Osteoblast (primary cell): ENCODE data around the gene ZNF296. TPM values are rescaled to one million over a fixed set of nuclear protein-coding genes. Genes with fewer than 3 reads are reported as not detected.

Experiments
- DNase-seq: peaks from one replicate; pipeline ENCODE4 v3.0.0; 2011; ENCODE audit warnings: low spot score, mixed read lengths; ENCODE audit not compliant: insufficient read length; ENCODE audit errors: missing footprints
- H2AFZ ChIP-seq: 2 replicates; pipeline ENCODE4 v1.6.0; 2011; ENCODE audit warnings: mild to moderate bottlenecking, low read length
- H3K27ac ChIP-seq: 2 replicates; pipeline ENCODE4 v1.5.1; 2011; ENCODE audit warnings: mild to moderate bottlenecking, low read depth, low read length, moderate library complexity
- H3K27me3 ChIP-seq: 2 replicates; pipeline ENCODE4 v1.6.0; 2012; ENCODE audit warnings: mild to moderate bottlenecking, control low read depth, inconsistent platforms, low read length, moderate library complexity; ENCODE audit not compliant: insufficient read depth
- H3K36me3 ChIP-seq: 2 replicates; pipeline ENCODE4 v1.5.1; 2011; ENCODE audit warnings: mild to moderate bottlenecking, low read length, control low read depth, moderate library complexity; ENCODE audit not compliant: insufficient read depth
- H3K4me1 ChIP-seq: 2 replicates; pipeline ENCODE4 v1.5.1; 2011; ENCODE audit warnings: mild to moderate bottlenecking, low read length, control low read depth, moderate library complexity; ENCODE audit not compliant: insufficient read depth
- H3K4me2 ChIP-seq: 2 replicates; pipeline ENCODE4 v1.6.0; 2011; ENCODE audit warnings: mild to moderate bottlenecking, low read length; ENCODE audit not compliant: insufficient read depth
- H3K4me3 ChIP-seq: fragments of 200-600 bp; sonication (generic); 3 replicates; pipeline ENCODE4 v1.5.1; 2012; ENCODE audit warnings: mild to moderate bottlenecking, low read length, inconsistent platforms; ENCODE audit not compliant: insufficient read depth
- H3K79me2 ChIP-seq: 2 replicates; pipeline ENCODE4 v1.6.0; 2012; ENCODE audit warnings: mild to moderate bottlenecking, low read length, control low read depth, inconsistent platforms; ENCODE audit not compliant: insufficient read depth
- H3K9me3 ChIP-seq: 2 replicates; pipeline ENCODE4 v1.5.1; 2011; ENCODE audit warnings: low read depth, low read length, control low read depth
- H4K20me1 ChIP-seq: 2 replicates; pipeline ENCODE4 v1.6.0; 2012; ENCODE audit warnings: mild to moderate bottlenecking, low read length, control low read depth; ENCODE audit not compliant: insufficient read depth
- small RNA-seq: library from RNA; depleted of rRNA; stranded (forward); fragments of <200 nt; gene quantifications from one replicate; pipeline ENCODE3, GENCODE V24; 2012
- total RNA-seq: library from RNA; depleted of rRNA; stranded (reverse); fragments of >200 nt; gene quantifications from 2 replicates; pipeline ENCODE4 v1.2.3, GENCODE V29; 2012
- TF ChIP-seq, protein P1 (sequence below): IDR thresholded peaks from 2 replicates; pipeline ENCODE4 v1.5.1; 2011; ENCODE audit warnings: mild to moderate bottlenecking, low read depth, low read length, moderate library complexity; ENCODE audit errors: extremely low read depth

The ZNF296 gene
- total RNA-seq, 1 donor, result not detected

DNA sequence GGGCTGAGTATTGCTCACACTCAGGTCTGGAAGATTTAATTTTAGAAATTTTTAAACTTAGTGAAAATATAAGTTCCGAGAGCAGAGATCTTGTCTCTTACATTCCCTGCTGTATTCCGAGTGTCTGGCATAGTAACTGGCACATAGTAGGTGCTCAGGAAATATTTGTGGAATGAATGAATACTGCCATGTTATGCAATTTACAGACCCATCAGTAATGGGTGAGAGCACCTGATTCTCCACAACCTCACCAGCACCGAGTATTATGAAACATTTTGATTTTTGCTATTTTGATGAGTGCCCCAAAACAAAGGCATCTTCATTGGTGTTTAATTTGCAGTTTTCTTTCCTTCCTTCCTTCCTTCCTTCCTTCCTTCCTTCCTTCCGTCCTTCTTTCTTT is 53.2 kb downstream of the ZNF296 start:
- Histone ChIP-seq H3K4me2 (no peak overlapping the region), H3K9me3 (no peaks in the 10 kb centered on the region)

DNA sequence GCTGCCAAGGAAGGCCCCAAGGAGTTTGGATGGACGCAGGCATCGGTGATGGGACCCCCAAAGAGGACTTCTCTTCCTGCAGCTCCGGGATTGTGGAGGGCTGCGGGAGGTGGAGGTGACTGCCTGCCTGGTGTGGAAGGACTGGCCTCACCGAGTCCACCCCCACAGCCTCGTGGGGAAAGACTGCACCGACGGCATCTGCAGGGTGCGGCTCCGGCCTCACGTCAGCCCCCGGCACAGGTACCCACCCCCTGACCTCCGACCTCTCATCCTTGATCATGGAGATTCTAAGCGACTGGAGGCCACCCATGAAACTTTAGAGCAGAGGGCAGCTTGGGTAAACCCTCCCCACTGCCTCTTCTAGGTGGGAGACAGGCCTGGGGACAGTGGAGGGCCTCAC is 54.3 kb downstream of the ZNF296 start:
- H3K27ac ChIP-seq, result no peak overlapping the region
- H3K4me3 ChIP-seq, result no peak overlapping the region
- H2AFZ ChIP-seq, result no peak overlapping the region
- peaks cover 3% of the 10 kb centered on the region for H3K4me1 ChIP-seq
- H3K9me3 ChIP-seq, result no peaks in the 10 kb centered on the region
- no peaks in the 10 kb centered on the region for H3K79me2 ChIP-seq
- no peak overlapping the region for H3K4me2 ChIP-seq
- no peaks in the 10 kb centered on the region for H3K27me3 ChIP-seq
- no peaks in the 10 kb centered on the region for H4K20me1 ChIP-seq
- peaks cover 9% of the 10 kb centered on the region for H3K36me3 ChIP-seq
- DNase-seq, result peak; percentile 4
- TF ChIP-seq, protein P1, sequence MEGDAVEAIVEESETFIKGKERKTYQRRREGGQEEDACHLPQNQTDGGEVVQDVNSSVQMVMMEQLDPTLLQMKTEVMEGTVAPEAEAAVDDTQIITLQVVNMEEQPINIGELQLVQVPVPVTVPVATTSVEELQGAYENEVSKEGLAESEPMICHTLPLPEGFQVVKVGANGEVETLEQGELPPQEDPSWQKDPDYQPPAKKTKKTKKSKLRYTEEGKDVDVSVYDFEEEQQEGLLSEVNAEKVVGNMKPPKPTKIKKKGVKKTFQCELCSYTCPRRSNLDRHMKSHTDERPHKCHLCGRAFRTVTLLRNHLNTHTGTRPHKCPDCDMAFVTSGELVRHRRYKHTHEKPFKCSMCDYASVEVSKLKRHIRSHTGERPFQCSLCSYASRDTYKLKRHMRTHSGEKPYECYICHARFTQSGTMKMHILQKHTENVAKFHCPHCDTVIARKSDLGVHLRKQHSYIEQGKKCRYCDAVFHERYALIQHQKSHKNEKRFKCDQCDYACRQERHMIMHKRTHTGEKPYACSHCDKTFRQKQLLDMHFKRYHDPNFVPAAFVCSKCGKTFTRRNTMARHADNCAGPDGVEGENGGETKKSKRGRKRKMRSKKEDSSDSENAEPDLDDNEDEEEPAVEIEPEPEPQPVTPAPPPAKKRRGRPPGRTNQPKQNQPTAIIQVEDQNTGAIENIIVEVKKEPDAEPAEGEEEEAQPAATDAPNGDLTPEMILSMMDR, result no peak

More for the DNA sequence above, 53.2 kb downstream of the ZNF296 start:
- Histone ChIP-seq H3K27me3 (no peaks in the 10 kb centered on the region), H4K20me1 (no peaks in the 10 kb centered on the region), H3K27ac (no peak overlapping the region), H3K79me2 (no peaks in the 10 kb centered on the region), H2AFZ (no peak overlapping the region), H3K4me1 (no peaks in the 10 kb centered on the region), H3K36me3 (peaks cover 19% of the 10 kb centered on the region), H3K4me3 (no peak overlapping the region)
- peak; percentile 15 for DNase-seq
- TF ChIP-seq, protein P1, result no peak

Small RNA genes within 50 kb of the gene (small RNA-seq; reads per million reads assigned to genes)
- not detected for gene RNU6-611P

Other genes with a start within 250 kb of the ZNF296 start
- 38.9 and 46.0 TPM in 2 replicates for gene NECTIN2, start 230.2 kb downstream of the ZNF296 start, total RNA-seq
- gene TOMM40, start 185.2 kb downstream of the ZNF296 start, total RNA-seq, result 28.3 and 31.8 TPM in 2 replicates
- gene APOE, start 170.7 kb downstream of the ZNF296 start, total RNA-seq, result 44.5 and 46.6 TPM in 2 replicates
- gene APOC1, start 161.9 kb downstream of the ZNF296 start, total RNA-seq, result 1.2 and 1.4 TPM in 2 replicates
- not detected in 2 replicates for gene APOC4, start 134.2 kb downstream of the ZNF296 start, total RNA-seq
- gene APOC2, start 130.4 kb downstream of the ZNF296 start, total RNA-seq, result not detected in 2 replicates
- gene CLPTM1, start 121.1 kb downstream of the ZNF296 start, total RNA-seq, result 45.2 and 61.3 TPM in 2 replicates
- gene RELB, start 75.0 kb downstream of the ZNF296 start, total RNA-seq, result 8.5 and 9.8 TPM in 2 replicates
- gene CLASRP, start 37.4 kb downstream of the ZNF296 start, total RNA-seq, result 17.0 and 17.1 TPM in 2 replicates
- 8.3 and 14.8 TPM in 2 replicates for gene GEMIN7, start 2.8 kb upstream of the ZNF296 start, total RNA-seq
- gene PPP1R37, start 16.7 kb upstream of the ZNF296 start, total RNA-seq, result 43.9 and 53.6 TPM in 2 replicates
- gene NKPD1, start 84.5 kb upstream of the ZNF296 start, total RNA-seq, result 0.29 TPM in 1 of 2 replicates, not detected in the other
- 13.8 and 17.4 TPM in 2 replicates for gene TRAPPC6A, start 101.8 kb upstream of the ZNF296 start, total RNA-seq
- gene BLOC1S3, start 102.3 kb upstream of the ZNF296 start, total RNA-seq, result 7.2 and 10.0 TPM in 2 replicates
- not detected in 2 replicates for gene EXOC3L2, start 168.9 kb upstream of the ZNF296 start, total RNA-seq
- gene MARK4, start 174.8 kb upstream of the ZNF296 start, total RNA-seq, result 16.2 and 18.1 TPM in 2 replicates
- under 0.01 and 0.36 TPM in 2 replicates for gene CKM, start 246.4 kb upstream of the ZNF296 start, total RNA-seq